HepG2 (cell line): Measurements from ENCODE around the gene MT1M. TPM values are rescaled to one million over a fixed set of nuclear protein-coding genes. Genes with fewer than 3 reads are reported as not detected.

Experiments
- E2F2 ChIP-seq: sonication (generic); formaldehyde crosslinking; IDR thresholded peaks from 2 replicates; pipeline ENCODE4 v1.4.0; 2020; ENCODE audit warnings: missing genetic modification reagents, borderline replicate concordance
- ETV5 ChIP-seq: IDR thresholded peaks from 2 replicates; pipeline ENCODE4 v1.6.1; 2018; ENCODE audit warnings: missing biosample characterization, missing genetic modification reagents, inconsistent platforms, borderline replicate concordance
- FIP1L1 ChIP-seq: fragments of 200-400 bp; formaldehyde crosslinking; IDR thresholded peaks from 2 replicates; pipeline ENCODE4 v1.6.1; 2018; ENCODE audit warnings: low read depth, mild to moderate bottlenecking, low read length, moderate library complexity, borderline replicate concordance; ENCODE audit not compliant: insufficient read depth
- KDM5B ChIP-seq: sonication (generic); formaldehyde crosslinking; IDR thresholded peaks from 2 replicates; pipeline ENCODE4 v1.4.0; 2020; ENCODE audit warnings: missing genetic modification reagents, mild to moderate bottlenecking, borderline replicate concordance
- KMT2A ChIP-seq: sonication (generic); formaldehyde crosslinking; IDR thresholded peaks from 2 replicates; pipeline ENCODE4 v1.4.0; 2020; ENCODE audit warnings: missing genetic modification reagents
- MAX ChIP-seq: IDR thresholded peaks from 2 replicates; pipeline ENCODE4 v1.6.1; 2012; ENCODE audit warnings: inconsistent platforms
- MBD4 ChIP-seq: IDR thresholded peaks from 2 replicates; pipeline ENCODE4 v1.6.1; 2012; ENCODE audit warnings: low read length, inconsistent platforms, borderline replicate concordance
- NFYC ChIP-seq: IDR thresholded peaks from 2 replicates; pipeline ENCODE4 v1.6.1; 2016; ENCODE audit warnings: missing genetic modification reagents, missing compliant biosample characterization
- RARA ChIP-seq: IDR thresholded peaks from 2 replicates; pipeline ENCODE4 v1.6.1; 2016; ENCODE audit warnings: missing genetic modification reagents, missing compliant biosample characterization
- RXRB ChIP-seq: IDR thresholded peaks from 2 replicates; pipeline ENCODE4 v1.6.1; 2016; ENCODE audit warnings: borderline replicate concordance, missing genetic modification reagents, missing compliant biosample characterization
- SP5 ChIP-seq: IDR thresholded peaks from 2 replicates; pipeline ENCODE4 v1.6.1; 2016; ENCODE audit warnings: low read depth, borderline replicate concordance
- TBX3 ChIP-seq: fragments of 450-650 bp; IDR thresholded peaks from 2 replicates; pipeline ENCODE4 v1.6.1; 2017; ENCODE audit warnings: antibody characterized with exemption, mild to moderate bottlenecking, inconsistent platforms, borderline replicate concordance
- ZKSCAN5 ChIP-seq: sonication (generic); formaldehyde crosslinking; IDR thresholded peaks from 2 replicates; pipeline ENCODE4 v1.5.1; 2020; ENCODE audit warnings: mild to moderate bottlenecking, missing genetic modification reagents
- ZNF292 ChIP-seq: sonication (generic); formaldehyde crosslinking; IDR thresholded peaks from 2 replicates; pipeline ENCODE4 v1.8.1; 2022; ENCODE audit warnings: mild to moderate bottlenecking, low read depth, missing genetic modification reagents, borderline replicate concordance
- ZNF333 ChIP-seq: sonication (generic); formaldehyde crosslinking; IDR thresholded peaks from 2 replicates; pipeline ENCODE4 v1.4.0; 2020; ENCODE audit warnings: mild to moderate bottlenecking, missing genetic modification reagents, borderline replicate concordance
- ZNF451 ChIP-seq: sonication (generic); formaldehyde crosslinking; IDR thresholded peaks from 2 replicates; pipeline ENCODE4 v1.5.0; 2020; ENCODE audit warnings: mild to moderate bottlenecking, missing genetic modification reagents
- polyA plus RNA-seq, 8 experiments: library from polyadenylated mRNA; depleted of rRNA in 3 of 8; stranded (reverse) in 7 of 8; unstranded in 1 of 8; fragments of >200 nt; fragmentation: Illumina TruSeq in 4 of 8; extraction: Trizol in 4 of 8; gene quantifications; 2 replicates each; pipeline versions ENCODE4 v1.2.1 to v1.2.3, GENCODE V29; 2011 to 2016; ENCODE audit warnings: low read depth in 4 of 8, missing spikeins in 1 of 8, mixed read lengths in 1 of 8; ENCODE audit not compliant: insufficient read depth in 1 of 8
- total RNA-seq, 5 experiments: library from RNA; depleted of rRNA; stranded (reverse); fragments of >200 nt; fragmentation: Illumina TruSeq; extraction: Trizol; gene quantifications; 2 replicates each; pipeline ENCODE4 v1.2.3, GENCODE V29; 2016; ENCODE audit warnings: low read depth in 1 of 5
- TF ChIP-seq, protein P1 (sequence below): IDR thresholded peaks from 2 replicates; pipeline ENCODE4 v1.6.1; 2016; ENCODE audit warnings: missing genetic modification reagents, missing compliant biosample characterization
- TF ChIP-seq, protein P2 (sequence below): IDR thresholded peaks from 2 replicates; pipeline ENCODE4 v1.6.1; 2012; ENCODE audit warnings: low read length, improper control_type of control experiment
- TF ChIP-seq, protein P3 (sequence below): sonication (generic); formaldehyde crosslinking; IDR thresholded peaks from 2 replicates; pipeline ENCODE4 v1.5.1; 2020; ENCODE audit warnings: mild to moderate bottlenecking, missing genetic modification reagents

The MT1M gene
- total and polyA plus RNA-seq, 2 of the 13 experiments (the other 11 are each of a cell fraction or from before 2014, with no cell fraction given): 4.6 TPM; not detected in 1

DNA sequence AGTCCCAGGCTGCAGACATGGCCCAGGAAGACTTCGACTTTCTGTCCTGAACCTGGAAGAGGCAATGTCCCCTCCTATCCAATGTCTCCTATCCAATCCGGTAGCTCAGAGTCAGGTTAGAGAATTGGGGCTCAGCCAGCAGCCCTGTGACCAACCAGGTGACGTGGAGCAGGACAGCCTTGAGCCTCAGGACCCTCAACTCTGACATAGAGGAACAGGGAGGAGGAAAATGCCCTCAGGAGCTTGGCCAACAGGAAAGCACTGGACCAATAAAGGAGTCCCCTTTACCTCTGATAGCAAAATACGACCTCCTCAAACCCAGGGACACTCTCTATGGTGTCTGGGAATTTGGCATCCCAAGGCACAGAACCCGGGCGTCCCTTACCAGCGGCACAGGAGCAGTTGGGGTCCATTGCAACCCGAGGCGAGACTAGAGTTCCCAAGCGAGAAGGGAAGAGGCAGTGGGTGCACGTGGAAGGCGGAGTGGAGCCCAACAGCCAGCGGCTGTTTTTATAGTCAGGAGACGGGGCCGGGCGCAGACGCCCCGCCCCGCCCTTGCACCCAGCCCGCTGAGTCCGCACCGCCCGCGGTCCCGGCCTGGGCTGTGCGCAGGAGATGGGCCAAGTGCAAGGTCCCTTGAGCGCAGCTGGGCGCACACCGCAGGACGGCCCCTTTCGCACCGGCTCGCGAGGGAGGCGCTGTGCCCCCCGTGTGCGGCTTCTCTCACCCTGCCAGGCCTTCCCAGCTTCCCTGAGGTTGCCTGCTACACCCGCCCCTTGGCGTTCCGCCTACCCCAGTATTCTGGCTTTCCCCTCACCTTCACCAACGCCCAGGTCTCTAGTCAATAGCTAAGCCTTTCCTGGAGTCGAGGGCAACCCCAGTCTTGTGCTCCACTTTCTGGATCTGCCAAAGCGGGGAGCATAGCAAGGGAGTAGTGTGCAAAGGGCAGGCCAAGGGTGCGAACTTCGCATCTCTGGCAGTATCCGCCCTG, 35.4 kb downstream of the MT1M start, which contains the start of gene MT1G (continued):
- 0 out of 2 replicates have a peak, but pooled peaks have one; percentile 78 for TF ChIP-seq E2F2
- TF ChIP-seq, protein P1, sequence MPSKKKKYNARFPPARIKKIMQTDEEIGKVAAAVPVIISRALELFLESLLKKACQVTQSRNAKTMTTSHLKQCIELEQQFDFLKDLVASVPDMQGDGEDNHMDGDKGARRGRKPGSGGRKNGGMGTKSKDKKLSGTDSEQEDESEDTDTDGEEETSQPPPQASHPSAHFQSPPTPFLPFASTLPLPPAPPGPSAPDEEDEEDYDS (CRISPR knock-in tag): peak; percentile 57; the same call in 1 of the 2 replicates
- TF ChIP-seq RXRB (CRISPR knock-in tag): peak; percentile 35; the same call in 1 of the 2 replicates
- peak; percentile 85; the same call in 1 of the 2 replicates for TF ChIP-seq ZNF292 (CRISPR knock-in tag)
- 0 out of 2 replicates have a peak, but pooled peaks have one; percentile 44 for TF ChIP-seq KMT2A (CRISPR knock-in tag)
- TF ChIP-seq TBX3: no peak
- TF ChIP-seq ZNF333: 0 out of 2 replicates have a peak, but pooled peaks have one; percentile 37
- TF ChIP-seq, protein P2, sequence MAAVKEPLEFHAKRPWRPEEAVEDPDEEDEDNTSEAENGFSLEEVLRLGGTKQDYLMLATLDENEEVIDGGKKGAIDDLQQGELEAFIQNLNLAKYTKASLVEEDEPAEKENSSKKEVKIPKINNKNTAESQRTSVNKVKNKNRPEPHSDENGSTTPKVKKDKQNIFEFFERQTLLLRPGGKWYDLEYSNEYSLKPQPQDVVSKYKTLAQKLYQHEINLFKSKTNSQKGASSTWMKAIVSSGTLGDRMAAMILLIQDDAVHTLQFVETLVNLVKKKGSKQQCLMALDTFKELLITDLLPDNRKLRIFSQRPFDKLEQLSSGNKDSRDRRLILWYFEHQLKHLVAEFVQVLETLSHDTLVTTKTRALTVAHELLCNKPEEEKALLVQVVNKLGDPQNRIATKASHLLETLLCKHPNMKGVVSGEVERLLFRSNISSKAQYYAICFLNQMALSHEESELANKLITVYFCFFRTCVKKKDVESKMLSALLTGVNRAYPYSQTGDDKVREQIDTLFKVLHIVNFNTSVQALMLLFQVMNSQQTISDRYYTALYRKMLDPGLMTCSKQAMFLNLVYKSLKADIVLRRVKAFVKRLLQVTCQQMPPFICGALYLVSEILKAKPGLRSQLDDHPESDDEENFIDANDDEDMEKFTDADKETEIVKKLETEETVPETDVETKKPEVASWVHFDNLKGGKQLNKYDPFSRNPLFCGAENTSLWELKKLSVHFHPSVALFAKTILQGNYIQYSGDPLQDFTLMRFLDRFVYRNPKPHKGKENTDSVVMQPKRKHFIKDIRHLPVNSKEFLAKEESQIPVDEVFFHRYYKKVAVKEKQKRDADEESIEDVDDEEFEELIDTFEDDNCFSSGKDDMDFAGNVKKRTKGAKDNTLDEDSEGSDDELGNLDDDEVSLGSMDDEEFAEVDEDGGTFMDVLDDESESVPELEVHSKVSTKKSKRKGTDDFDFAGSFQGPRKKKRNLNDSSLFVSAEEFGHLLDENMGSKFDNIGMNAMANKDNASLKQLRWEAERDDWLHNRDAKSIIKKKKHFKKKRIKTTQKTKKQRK: no peak
- no peak for TF ChIP-seq MBD4
- TF ChIP-seq ZNF451 (CRISPR knock-in tag): 0 out of 2 replicates have a peak, but pooled peaks have one; percentile 83
- TF ChIP-seq RARA (CRISPR knock-in tag): peak; percentile 40; the same call in 1 of the 2 replicates
- no peak for TF ChIP-seq FIP1L1
- TF ChIP-seq, protein P3, sequence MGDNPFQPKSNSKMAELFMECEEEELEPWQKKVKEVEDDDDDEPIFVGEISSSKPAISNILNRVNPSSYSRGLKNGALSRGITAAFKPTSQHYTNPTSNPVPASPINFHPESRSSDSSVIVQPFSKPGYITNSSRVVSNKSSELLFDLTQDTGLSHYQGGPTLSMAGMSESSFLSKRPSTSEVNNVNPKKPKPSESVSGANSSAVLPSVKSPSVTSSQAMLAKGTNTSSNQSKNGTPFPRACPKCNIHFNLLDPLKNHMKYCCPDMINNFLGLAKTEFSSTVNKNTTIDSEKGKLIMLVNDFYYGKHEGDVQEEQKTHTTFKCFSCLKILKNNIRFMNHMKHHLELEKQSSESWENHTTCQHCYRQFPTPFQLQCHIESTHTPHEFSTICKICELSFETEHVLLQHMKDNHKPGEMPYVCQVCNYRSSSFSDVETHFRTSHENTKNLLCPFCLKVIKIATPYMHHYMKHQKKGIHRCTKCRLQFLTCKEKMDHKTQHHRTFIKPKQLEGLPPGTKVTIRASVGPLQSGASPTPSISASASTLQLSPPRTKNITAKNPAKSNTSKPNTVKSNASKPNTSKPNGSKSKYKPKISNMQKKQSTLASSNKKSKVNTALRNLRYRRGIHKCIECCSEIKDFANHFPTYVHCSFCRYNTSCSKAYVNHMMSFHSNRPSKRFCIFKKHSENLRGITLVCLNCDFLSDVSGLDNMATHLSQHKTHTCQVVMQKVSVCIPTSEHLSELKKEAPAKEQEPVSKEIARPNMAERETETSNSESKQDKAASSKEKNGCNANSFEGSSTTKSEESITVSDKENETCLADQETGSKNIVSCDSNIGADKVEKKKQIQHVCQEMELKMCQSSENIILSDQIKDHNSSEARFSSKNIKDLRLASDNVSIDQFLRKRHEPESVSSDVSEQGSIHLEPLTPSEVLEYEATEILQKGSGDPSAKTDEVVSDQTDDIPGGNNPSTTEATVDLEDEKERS (CRISPR knock-in tag): no peak
- TF ChIP-seq MAX: 0 out of 2 replicates have a peak, but pooled peaks have one; percentile 68
- TF ChIP-seq ETV5: 0 out of 2 replicates have a peak, but pooled peaks have one; percentile 25
- TF ChIP-seq ZKSCAN5 (CRISPR knock-in tag): peak; percentile 14; the same call in 1 of the 2 replicates
- no peak for TF ChIP-seq NFYC (CRISPR knock-in tag)
- TF ChIP-seq KDM5B (CRISPR knock-in tag): peak; percentile 72
- peak; percentile 19; the same call in 1 of the 2 replicates for TF ChIP-seq SP5 (CRISPR knock-in tag)
